ENCODE measurements around the gene HTR2A.

The HTR2A gene

GRCh38 chr13:46783504-46783903 is 113.3 kb downstream of the HTR2A start:
- no peak overlapping the region for H3K27ac ChIP-seq (ENCODE audit: low read depth, low read length)
- H3K36me3 ChIP-seq (ENCODE audit: insufficient read depth, low read length), result peaks cover 99% of the 10 kb centered on the region
- no peaks in the 10 kb centered on the region for H3K27me3 ChIP-seq (ENCODE audit: insufficient read depth, low read length)
- no peaks in the 10 kb centered on the region for H3K9me3 ChIP-seq (ENCODE audit: insufficient read depth, low read depth, low read length)
- 100% methylated on average over 1 of the region's 3 CpGs for WGBS
- no peak overlapping the region for H3K4me3 ChIP-seq (ENCODE audit: low read length)
- no peak overlapping the region for H3K9ac ChIP-seq (ENCODE audit: low read depth, low read length)
- H3K4me1 ChIP-seq (ENCODE audit: insufficient read depth, low read length), result no peaks in the 10 kb centered on the region

GRCh38 chr13:46782691-46783090 is 114.2 kb downstream of the HTR2A start:
- Histone ChIP-seq H3K4me3 (ENCODE audit: low read length) (no peak overlapping the region), H3K27ac (ENCODE audit: low read depth, low read length) (no peak overlapping the region), H3K9me3 (ENCODE audit: insufficient read depth, low read depth, low read length) (no peaks in the 10 kb centered on the region), H3K4me1 (ENCODE audit: insufficient read depth, low read length) (no peaks in the 10 kb centered on the region), H3K36me3 (ENCODE audit: insufficient read depth, low read length) (peaks cover 99% of the 10 kb centered on the region), H3K9ac (ENCODE audit: low read depth, low read length) (no peak overlapping the region), H3K27me3 (ENCODE audit: insufficient read depth, low read length) (no peaks in the 10 kb centered on the region)
- WGBS, result 96% methylated on average over 2 of the region's 2 CpGs

- Histone ChIP-seq H3K4me3 (ENCODE audit: low read length) (no peak overlapping the region), H3K27me3 (ENCODE audit: insufficient read depth, low read length) (no peaks in the 10 kb centered on the region), H3K9me3 (ENCODE audit: insufficient read depth, low read depth, low read length) (no peaks in the 10 kb centered on the region), H3K36me3 (ENCODE audit: insufficient read depth, low read length) (peaks cover 99% of the 10 kb centered on the region), H3K27ac (ENCODE audit: low read depth, low read length) (no peak overlapping the region), H3K4me1 (ENCODE audit: insufficient read depth, low read length) (no peaks in the 10 kb centered on the region), H3K9ac (ENCODE audit: low read depth, low read length) (no peak overlapping the region)
- WGBS, result no CpG with 5 or more reads among the region's 1 CpG
Measured at GRCh38 chr13:46782066-46782465, 114.8 kb downstream of the HTR2A start.

Measured in HUES64 (cell line).